Measurements from ENCODE around the gene RBMS1.

The RBMS1 gene

GRCh38 chr2:160499865-160500264 is 6.3 kb upstream of the RBMS1 start:
- Histone ChIP-seq H3K4me3 (ENCODE audit: low read length) (no peak overlapping the region), H3K27ac (ENCODE audit: low read depth, low read length) (no peak overlapping the region), H3K79me2 (ENCODE audit: control insufficient read depth, low read length) (no peaks in the 10 kb centered on the region), H3K4me1 (ENCODE audit: control insufficient read depth, low read length) (no peaks in the 10 kb centered on the region), H3K4me2 (ENCODE audit: low read length) (no peak overlapping the region), H3K9me2 (replicated peaks; ENCODE audit: control insufficient read depth, low read length) (no peaks in the 10 kb centered on the region), H3K36me3 (ENCODE audit: control insufficient read depth, low read length) (no peaks in the 10 kb centered on the region), H3F3A (ENCODE audit: control insufficient read depth, insufficient read depth) (no peaks in the 10 kb centered on the region), H3K27me3 (ENCODE audit: control insufficient read depth, low read length) (peaks cover 16% of the 10 kb centered on the region), H4K20me1 (ENCODE audit: control insufficient read depth, insufficient read depth, low read depth, low read length) (no peaks in the 10 kb centered on the region), H3K9me3 (ENCODE audit: control insufficient read depth, insufficient read depth, low read length) (no peaks in the 10 kb centered on the region)
- TF ChIP-seq CTCF (IDR thresholded peaks at IDR 0.05; ENCODE audit: low read depth, low read length, poor library complexity, severe bottlenecking): no peak
- TF ChIP-seq EZH2phosphoT487 (IDR thresholded peaks at IDR 0.05; ENCODE audit: borderline replicate concordance, low read length): no peak

- H3K36me3 ChIP-seq (ENCODE audit: control insufficient read depth, low read length): no peaks in the 10 kb centered on the region
- H3K9me3 ChIP-seq (ENCODE audit: control insufficient read depth, insufficient read depth, low read length): no peaks in the 10 kb centered on the region
- H3K9me2 ChIP-seq (replicated peaks; ENCODE audit: control insufficient read depth, low read length): no peaks in the 10 kb centered on the region
- no peak overlapping the region for H3K27ac ChIP-seq (ENCODE audit: low read depth, low read length)
- H3K4me3 ChIP-seq (ENCODE audit: low read length): no peak overlapping the region
- H3K4me1 ChIP-seq (ENCODE audit: control insufficient read depth, low read length): no peaks in the 10 kb centered on the region
- peaks cover 29% of the 10 kb centered on the region for H3K27me3 ChIP-seq (ENCODE audit: control insufficient read depth, low read length)
- no peaks in the 10 kb centered on the region for H3K79me2 ChIP-seq (ENCODE audit: control insufficient read depth, low read length)
- no peaks in the 10 kb centered on the region for H4K20me1 ChIP-seq (ENCODE audit: control insufficient read depth, insufficient read depth, low read depth, low read length)
- no peaks in the 10 kb centered on the region for H3F3A ChIP-seq (ENCODE audit: control insufficient read depth, insufficient read depth)
- no peak overlapping the region for H3K4me2 ChIP-seq (ENCODE audit: low read length)
- TF ChIP-seq CTCF (IDR thresholded peaks at IDR 0.05; ENCODE audit: low read depth, low read length, poor library complexity, severe bottlenecking) (no peak), EZH2phosphoT487 (IDR thresholded peaks at IDR 0.05; ENCODE audit: borderline replicate concordance, low read length) (no peak)
Measured at GRCh38 chr2:160498137-160498536, 4.5 kb upstream of the RBMS1 start.

GRCh38 chr2:160494201-160494644 is 616 bp upstream of the RBMS1 start:
- H3K4me2 ChIP-seq (ENCODE audit: low read length): peak overlapping the region; percentile 70; the same call in 1 of the 2 replicates
- H3K79me2 ChIP-seq (ENCODE audit: control insufficient read depth, low read length): no peaks in the 10 kb centered on the region
- H3K36me3 ChIP-seq (ENCODE audit: control insufficient read depth, low read length): no peaks in the 10 kb centered on the region
- no peak overlapping the region; the same call in 1 of the 2 replicates for H3K4me3 ChIP-seq (ENCODE audit: low read length)
- H3K27me3 ChIP-seq (ENCODE audit: control insufficient read depth, low read length): peaks cover 58% of the 10 kb centered on the region
- no peaks in the 10 kb centered on the region for H3K4me1 ChIP-seq (ENCODE audit: control insufficient read depth, low read length)
- TF ChIP-seq CTCF (IDR thresholded peaks at IDR 0.05; ENCODE audit: low read depth, low read length, poor library complexity, severe bottlenecking): no peak
- peak; percentile 31; the same call in 1 of the 2 replicates for TF ChIP-seq EZH2phosphoT487 (IDR thresholded peaks at IDR 0.05; ENCODE audit: borderline replicate concordance, low read length)
- H3K27ac ChIP-seq (ENCODE audit: low read depth, low read length): no peak overlapping the region
- H4K20me1 ChIP-seq (ENCODE audit: control insufficient read depth, insufficient read depth, low read depth, low read length): no peaks in the 10 kb centered on the region
- no peaks in the 10 kb centered on the region for H3F3A ChIP-seq (ENCODE audit: control insufficient read depth, insufficient read depth)
- no peaks in the 10 kb centered on the region for H3K9me2 ChIP-seq (replicated peaks; ENCODE audit: control insufficient read depth, low read length)
- H3K9me3 ChIP-seq (ENCODE audit: control insufficient read depth, insufficient read depth, low read length): no peaks in the 10 kb centered on the region

Data from DOHH2 (cell line).